Calu3 (cell line): ENCODE measurements around the gene TRIM8. TPM values are rescaled to one million over a fixed set of nuclear protein-coding genes. Genes with fewer than 3 reads are reported as not detected.

ENCODE experiments used
- BruUV-seq: library from RNA; stranded (reverse); fragments of 400-500 nt; replicated peaks from 2 replicates; lab custom pipeline; 2021; lab: Mats Ljungman, UMichigan
- CTCF ChIA-PET: fragments of 300-600 bp; sonication (Branson Sonifier 250); formaldehyde crosslinking; loops from one replicate; lab custom pipeline; 2022; ENCODE audit warnings: antibody characterized with exemption; lab: Charles Lee
- DNase-seq: peaks from one replicate; pipeline ENCODE4 v3.0.0; 2022
- H3K27ac Mint-ChIP-seq: one replicate; pipeline ENCODE4 v1.8.0; 2022; ENCODE audit warnings: mixed read lengths; ENCODE audit not compliant: unreplicated experiment
- H3K27me3 Mint-ChIP-seq: one replicate; pipeline ENCODE4 v1.8.0; 2022; ENCODE audit warnings: mixed read lengths; ENCODE audit not compliant: unreplicated experiment
- H3K36me3 Mint-ChIP-seq: one replicate; pipeline ENCODE4 v1.8.0; 2022; ENCODE audit warnings: mild to moderate bottlenecking, moderate library complexity, mixed read lengths; ENCODE audit not compliant: insufficient read depth, unreplicated experiment
- H3K4me1 Mint-ChIP-seq: one replicate; pipeline ENCODE4 v1.8.0; 2022; ENCODE audit warnings: mild to moderate bottlenecking, low read depth, mixed read lengths; ENCODE audit not compliant: unreplicated experiment
- H3K4me3 Mint-ChIP-seq: one replicate; pipeline ENCODE4 v1.8.0; 2022; ENCODE audit warnings: mild to moderate bottlenecking, low read depth, moderate library complexity, mixed read lengths; ENCODE audit not compliant: unreplicated experiment
- H3K9me3 Mint-ChIP-seq: one replicate; pipeline ENCODE4 v1.8.0; 2022; ENCODE audit warnings: low read depth, mixed read lengths; ENCODE audit not compliant: unreplicated experiment
- CTCF ChIP-seq: fragments of 200-600 bp; IDR thresholded peaks from one replicate; pipeline ENCODE4 v1.8.0; 2022; ENCODE audit warnings: antibody characterized with exemption; ENCODE audit not compliant: unreplicated experiment
- intact Hi-C: fragments of 100-400 bp; cut with micrococcal nuclease; formaldehyde crosslinking; loops from one replicate; pipeline ENCODE4 v1.10.0; 2022; ENCODE audit not compliant: unreplicated experiment
- total RNA-seq: library from RNA; stranded (reverse); gene quantifications from 2 replicates; pipeline ENCODE4 v1.2.3, GENCODE V29; 2022

Gene TRIM8
- total RNA-seq, 1 experiment from 2014 or later = 52.1 TPM

GRCh38 chr10:102677331-102678067 lies 33.2 kb downstream of the TRIM8 start:
- peaks cover 10% of the 10 kb centered on the region for H3K4me1 Mint-ChIP-seq
- CTCF ChIA-PET = interaction anchor here (2.0 kb wide), 1 partner anchor 8 kb away, joined by 4 read pairs; no protein-coding TSS in a partner anchor
- no peaks in the 10 kb centered on the region for H3K36me3 Mint-ChIP-seq
- no peak overlapping the region for H3K27ac Mint-ChIP-seq
- H3K27me3 Mint-ChIP-seq = peaks cover 12% of the 10 kb centered on the region
- no peaks in the 10 kb centered on the region for H3K9me3 Mint-ChIP-seq
- no peak for TF ChIP-seq CTCF
- H3K4me3 Mint-ChIP-seq = no peak overlapping the region
- DNase-seq = no peak
- no TSS peak for BruUV-seq
- intact Hi-C loops = no loop called here

- BruUV-seq = no TSS peak
- Mint-ChIP-seq H3K9me3 (no peaks in the 10 kb centered on the region), H3K27me3 (peaks cover 12% of the 10 kb centered on the region), H3K36me3 (no peaks in the 10 kb centered on the region), H3K4me3 (no peak overlapping the region), H3K27ac (no peak overlapping the region), H3K4me1 (peaks cover 10% of the 10 kb centered on the region)
- intact Hi-C loops = no loop called here
- TF ChIP-seq CTCF = no peak
- no peak for DNase-seq
- CTCF ChIA-PET = interaction anchor here (2.0 kb wide), 1 partner anchor 9 kb away, joined by 4 read pairs; no protein-coding TSS in a partner anchor
Measured at GRCh38 chr10:102678068-102678400, 33.8 kb downstream of the TRIM8 start.

DNA sequence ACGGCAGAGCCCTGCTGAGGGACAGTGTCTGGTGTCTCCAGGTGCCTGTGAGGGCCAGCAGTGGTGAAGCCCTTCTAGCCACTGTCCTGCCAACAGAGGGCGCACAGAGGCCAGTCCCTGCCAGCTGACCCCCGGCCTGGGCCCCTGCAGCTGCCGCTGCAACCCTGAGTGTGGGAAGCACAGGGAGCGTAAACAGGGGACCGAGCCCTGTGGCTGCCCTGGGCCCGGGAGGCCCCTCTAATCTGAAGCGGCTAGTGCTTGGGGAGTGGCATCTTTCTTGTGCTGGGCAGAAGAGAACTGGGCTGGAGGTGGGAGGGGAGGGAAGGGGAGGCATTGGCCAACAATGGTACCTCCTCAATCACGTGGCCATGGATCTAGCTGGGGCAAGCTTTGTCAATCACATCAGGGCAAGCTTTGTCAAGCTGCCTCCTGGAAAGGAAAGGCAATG lies 34.6 kb downstream of the TRIM8 start:
- DNase-seq = peak; percentile 62
- no peaks in the 10 kb centered on the region for H3K9me3 Mint-ChIP-seq
- intact Hi-C loops = no loop called here
- H3K36me3 Mint-ChIP-seq = no peaks in the 10 kb centered on the region
- H3K27me3 Mint-ChIP-seq = peaks cover 5% of the 10 kb centered on the region
- CTCF ChIA-PET = interaction anchor here (0.7 to 2.0 kb wide), 2 partner anchors 10 to 95 kb away, joined by 3 to 4 read pairs; no protein-coding TSS in a partner anchor
- H3K27ac Mint-ChIP-seq = no peak overlapping the region
- no peak overlapping the region for H3K4me3 Mint-ChIP-seq
- peak; percentile 42 for TF ChIP-seq CTCF
- peaks cover 4% of the 10 kb centered on the region for H3K4me1 Mint-ChIP-seq
- BruUV-seq = no TSS peak

- DNase-seq = no peak
- intact Hi-C loops = no loop called here
- no TSS peak for BruUV-seq
- Mint-ChIP-seq H3K9me3 (no peaks in the 10 kb centered on the region), H3K4me3 (no peak overlapping the region), H3K36me3 (no peaks in the 10 kb centered on the region), H3K27me3 (no peaks in the 10 kb centered on the region), H3K4me1 (no peaks in the 10 kb centered on the region), H3K27ac (no peak overlapping the region)
- CTCF ChIA-PET = interaction anchor here (0.7 to 2.0 kb wide), 2 partner anchors 10 to 96 kb away, joined by 3 to 4 read pairs; no protein-coding TSS in a partner anchor
- TF ChIP-seq CTCF = no peak
Measured at GRCh38 chr10:102679596-102679995, 35.3 kb downstream of the TRIM8 start.
